Middle frontal gyrus (tissue), 1 donor: ENCODE data around the gene TMEM236.

Experiments used
- DNase-seq: peaks from one replicate; pipeline ENCODE4 v3.0.0-alpha.2; 2015; ENCODE audit warnings: low spot score; ENCODE audit errors: extremely low spot score

Gene TMEM236

GRCh38 chr10:17787087-17787961 lies 35.3 kb downstream of the TMEM236 start:
- DNase-seq, result no peak

DNA sequence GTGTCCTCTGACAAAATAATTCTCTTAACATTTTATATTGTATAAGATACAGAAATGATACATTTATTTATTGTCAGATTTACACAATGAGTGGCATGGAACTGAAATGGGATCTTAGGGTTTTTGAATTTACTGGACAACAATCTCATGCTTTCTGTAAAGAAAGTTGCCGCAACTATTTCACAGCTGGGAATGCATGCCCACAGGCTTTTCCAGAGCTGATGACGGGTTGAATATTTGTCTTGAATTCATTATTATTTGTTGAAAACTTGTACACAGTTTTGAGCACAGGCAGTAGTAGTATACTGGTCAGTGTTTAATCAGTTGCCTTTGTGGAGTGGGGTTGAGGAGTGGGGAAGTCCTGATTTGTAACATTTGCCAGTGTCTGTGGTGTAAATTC lies 36.6 kb downstream of the TMEM236 start:
- no peak for DNase-seq

DNA sequence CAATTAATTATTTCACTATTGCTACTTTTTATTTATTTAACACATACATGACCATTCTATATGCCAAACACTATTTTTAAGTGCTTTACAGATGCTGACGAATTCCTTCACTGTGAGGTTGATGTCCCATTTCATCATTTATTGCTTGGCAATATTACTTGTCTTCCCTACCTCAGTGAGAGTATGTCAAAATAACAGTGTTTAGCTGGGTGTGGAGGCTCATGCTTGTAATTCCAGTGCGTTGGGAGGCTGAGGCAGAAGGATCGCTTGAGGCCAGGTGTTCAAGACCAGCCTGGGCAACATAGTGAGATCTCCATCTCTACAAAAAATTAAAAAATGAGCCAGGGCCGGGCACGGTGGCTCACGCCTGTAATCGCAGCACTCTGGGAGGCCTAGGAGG lies 37.4 kb downstream of the TMEM236 start:
- DNase-seq, result no peak

DNA sequence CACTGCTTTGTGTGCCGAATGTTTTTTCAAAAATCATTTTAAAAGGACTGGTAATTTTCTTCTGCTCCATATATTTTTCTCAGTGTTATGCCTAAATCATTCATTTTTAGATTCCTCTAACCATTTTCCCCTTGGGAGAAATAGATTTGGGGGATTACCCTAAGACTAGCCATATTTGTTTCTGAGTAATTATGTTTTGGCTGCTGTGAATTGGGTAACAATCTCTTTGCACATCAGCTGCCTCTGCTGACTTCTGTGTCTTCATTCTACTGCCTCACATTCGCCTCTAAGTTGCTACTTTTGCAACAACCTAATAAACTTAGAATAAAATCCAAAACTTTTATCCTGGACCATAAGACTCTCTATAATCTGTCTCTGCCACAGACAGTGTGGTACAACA lies 38.6 kb downstream of the TMEM236 start:
- DNase-seq, result no peak

DNA sequence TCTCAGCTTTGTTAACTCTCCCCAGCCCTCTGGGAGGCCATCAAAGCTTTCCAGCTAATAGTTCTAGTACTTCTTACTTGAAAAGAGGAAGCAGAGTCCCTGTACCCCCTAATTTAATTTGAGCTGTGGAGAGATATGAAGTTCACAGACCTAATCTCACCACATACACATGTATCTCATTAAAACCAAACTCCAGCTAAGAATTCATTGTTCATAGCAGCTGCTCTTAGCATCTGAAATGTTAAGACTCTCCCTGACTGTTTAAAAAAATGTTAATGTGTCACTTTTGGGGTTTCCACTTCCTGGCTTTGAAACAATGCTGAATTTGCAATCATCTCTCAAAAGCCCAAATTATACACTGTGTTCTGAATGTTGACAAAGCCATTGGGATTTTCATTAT lies 41.0 kb downstream of the TMEM236 start:
- no peak for DNase-seq

- DNase-seq, result no peak
These were observed 42.0 kb downstream of the TMEM236 start for GRCh38 chr10:17793823-17794644.

DNA sequence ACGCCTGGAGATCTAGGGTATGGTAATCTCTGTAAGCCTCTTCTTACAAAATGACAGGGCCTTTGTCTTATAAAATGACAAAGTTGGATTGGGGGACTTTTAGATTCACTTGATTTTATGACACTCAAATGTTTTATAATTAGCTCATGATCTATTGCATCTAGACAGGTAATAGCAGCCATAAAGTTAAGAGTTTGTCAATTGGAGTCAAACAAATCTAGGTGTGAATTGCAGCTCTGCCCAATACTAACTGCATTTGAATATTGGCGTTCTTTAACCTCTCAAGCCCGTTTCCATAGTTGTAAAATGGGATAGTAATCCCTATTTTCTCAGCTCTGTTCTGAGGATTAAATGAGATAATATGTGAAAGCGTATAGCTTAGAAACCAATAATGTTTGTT lies 43.1 kb downstream of the TMEM236 start:
- no peak for DNase-seq

- DNase-seq, result no peak
These were observed 44.0 kb downstream of the TMEM236 start for GRCh38 chr10:17795813-17796594.

- DNase-seq, result no peak
These were observed 49.5 kb downstream of the TMEM236 start for GRCh38 chr10:17801507-17801906.

DNA sequence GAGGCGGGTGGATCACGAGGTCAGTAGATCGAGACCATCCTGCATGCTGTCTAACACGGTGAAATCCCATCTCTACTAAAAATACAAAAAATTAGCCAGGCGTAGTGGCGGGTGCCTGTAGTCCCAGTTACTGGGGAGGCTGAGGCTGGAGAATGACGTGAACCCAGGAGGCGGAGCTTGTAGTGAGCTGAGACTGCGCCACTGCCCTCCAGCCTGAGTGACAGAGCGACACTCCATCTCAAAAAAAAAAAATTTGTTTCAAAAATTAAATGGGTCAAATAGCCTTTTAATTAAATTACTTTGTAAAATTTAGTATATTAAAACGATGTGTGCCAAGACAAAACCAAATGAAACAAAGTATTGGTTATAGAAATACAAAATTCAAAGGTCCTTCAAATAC lies 50.3 kb downstream of the TMEM236 start:
- DNase-seq, result no peak

DNA sequence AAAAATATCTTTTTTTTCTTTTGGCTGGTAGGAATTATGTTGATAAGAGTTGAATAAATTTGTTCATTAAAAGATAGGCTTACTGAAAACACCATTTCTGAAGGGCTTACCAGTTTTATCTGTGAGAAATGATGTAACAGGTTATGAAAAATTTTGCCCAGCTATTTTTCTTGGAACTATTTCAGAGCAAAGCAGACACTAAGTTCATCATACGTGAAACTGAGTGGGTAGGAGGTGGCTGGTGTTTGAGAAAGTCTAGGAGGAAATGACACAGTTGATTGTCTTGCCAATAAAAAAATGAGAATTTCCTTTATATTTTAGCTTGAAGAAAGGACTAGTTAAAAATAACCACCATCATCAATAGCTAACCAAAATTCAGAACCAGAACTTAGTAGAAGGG lies 51.0 kb downstream of the TMEM236 start:
- DNase-seq, result no peak

GRCh38 chr10:17805330-17805729 lies 53.3 kb downstream of the TMEM236 start:
- DNase-seq, result no peak

DNA sequence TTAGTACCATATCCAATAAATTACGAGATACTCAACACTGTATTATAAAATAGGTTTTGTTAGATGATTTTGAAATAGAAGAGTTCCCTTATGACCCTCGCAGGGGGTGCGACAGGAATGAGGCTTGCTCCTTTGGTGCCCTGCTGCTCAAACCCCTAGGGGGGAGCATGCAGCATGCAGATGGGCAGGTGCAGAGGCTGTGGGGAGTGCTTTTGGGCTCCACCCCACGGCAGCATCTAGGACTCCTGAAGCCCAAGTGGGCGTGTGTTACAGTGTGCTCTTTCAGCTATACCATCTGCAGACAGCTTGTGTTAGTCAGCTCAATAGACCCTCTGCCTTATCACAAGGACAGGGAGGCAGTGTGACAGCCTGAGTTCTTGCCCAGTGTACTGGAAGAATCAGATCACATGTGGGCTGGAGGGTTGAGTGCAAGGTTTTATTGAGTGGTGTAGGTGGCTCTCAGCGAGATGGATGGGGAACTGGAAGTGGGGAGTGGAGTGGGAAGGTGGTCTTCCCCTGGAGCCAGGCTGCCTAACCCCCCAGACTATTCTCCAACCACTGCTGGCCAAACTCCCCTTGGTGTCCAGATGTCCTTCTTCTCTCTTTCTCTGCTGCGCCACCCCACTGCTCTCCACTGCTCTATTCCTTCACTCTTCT lies 54.0 kb downstream of the TMEM236 start:
- DNase-seq, result no peak

DNA sequence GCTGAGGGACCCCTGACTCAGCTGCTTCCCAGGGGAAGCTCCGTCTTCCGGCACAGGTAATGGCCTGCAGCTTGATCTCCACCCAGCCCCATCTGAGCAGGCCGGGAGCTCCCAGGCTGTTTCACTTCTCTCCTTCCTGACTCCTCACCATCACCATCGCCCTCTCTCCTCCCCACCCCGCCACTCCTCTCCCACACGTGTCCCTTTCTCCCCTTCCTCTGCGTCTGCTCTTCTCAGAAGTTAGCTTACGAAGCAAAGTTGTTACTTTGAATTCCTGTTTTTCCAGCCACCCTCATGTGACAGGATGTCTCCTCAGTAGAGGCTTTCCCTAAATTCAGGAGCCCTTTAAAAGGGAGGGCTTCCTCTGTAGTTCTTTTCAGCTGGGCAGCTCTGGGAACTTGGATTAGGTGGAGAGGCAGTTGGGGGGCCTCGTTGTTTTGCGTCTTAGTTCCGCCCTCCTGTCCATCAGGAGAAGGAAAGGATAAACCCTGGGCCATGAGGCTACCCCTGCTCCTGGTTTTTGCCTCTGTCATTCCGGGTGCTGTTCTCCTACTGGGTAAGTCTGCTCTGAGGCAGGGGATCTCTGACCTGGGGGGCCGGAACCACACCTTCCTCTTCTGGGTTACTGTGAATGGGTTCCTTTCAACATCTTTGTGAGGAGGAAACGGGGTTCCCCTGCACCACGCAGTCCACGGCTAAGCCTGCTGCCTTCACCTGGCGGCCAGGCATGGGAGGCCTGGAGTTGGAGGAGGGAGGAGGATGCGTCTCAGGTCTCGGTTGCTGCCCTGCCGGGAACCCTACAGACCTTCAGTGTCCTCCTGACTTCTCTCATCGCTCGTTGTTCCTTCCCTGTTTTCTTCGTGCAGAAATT lies 57.2 kb downstream of the TMEM236 start, which contains the start of gene MRC1:
Gene MRC1 (plus strand): TSS at position 378 of the 871 bp plus-strand sequence. CDS start 118 bp downstream, at position 496.
- DNase-seq, result no peak

- DNase-seq, result no peak
These were observed 59.3 kb downstream of the TMEM236 start for GRCh38 chr10:17811146-17811865.

- DNase-seq, result no peak
These were observed 63.0 kb downstream of the TMEM236 start for GRCh38 chr10:17814973-17815372.

- no peak for DNase-seq
These were observed 64.2 kb downstream of the TMEM236 start for GRCh38 chr10:17816199-17816598.

GRCh38 chr10:17817316-17817715 lies 65.3 kb downstream of the TMEM236 start:
- no peak for DNase-seq

GRCh38 chr10:17817790-17818189 lies 65.8 kb downstream of the TMEM236 start:
- DNase-seq, result no peak
